IMR-90 (cell line): ENCODE data around the gene TMEM117. TPM values are rescaled to one million over a fixed set of nuclear protein-coding genes. Genes with fewer than 3 reads are reported as not detected.

ENCODE experiments used
- ATAC-seq: fragments of 200-7000 bp; cut with Tn5 transposase; 2 replicates; pipeline ENCODE4 v1.9.1; 2020; ENCODE audit warnings: low read depth, mild to moderate bottlenecking, moderate library complexity
- BruUV-seq: library from RNA; stranded (reverse); fragments of 400-500 nt; replicated peaks from 2 replicates; lab custom pipeline; 2021; lab: Mats Ljungman, UMichigan
- CTCF ChIA-PET: fragments of 300-600 bp; formaldehyde crosslinking; extraction: SDS; loops from one replicate; lab custom pipeline; 2021; ENCODE audit warnings: antibody characterized with exemption; lab: Yijun Ruan, JAX
- POLR2A ChIA-PET: fragments of 300-600 bp; sonication (Branson Sonifier 250); formaldehyde crosslinking; loops from one replicate; lab custom pipeline; 2022; ENCODE audit warnings: antibody characterized with exemption; ENCODE audit not compliant: unreplicated experiment; lab: Charles Lee
- DNase-seq: peaks from one replicate; pipeline ENCODE4 v3.0.0; 2013
- H2AFZ ChIP-seq: replicated peaks from 2 replicates; pipeline ENCODE3; 2013; ENCODE audit warnings: low read length, mild to moderate bottlenecking; ENCODE audit not compliant: poor library complexity
- H2AK5ac ChIP-seq: 2 replicates; pipeline ENCODE4 v1.6.1; 2013; ENCODE audit warnings: low read depth, low read length, inconsistent platforms
- H2AK9ac ChIP-seq: replicated peaks from 2 replicates; pipeline ENCODE3; 2013; ENCODE audit warnings: mild to moderate bottlenecking, low read depth, low read length, moderate library complexity; ENCODE audit not compliant: poor library complexity
- H2BK120ac ChIP-seq: 2 replicates; pipeline ENCODE4 v1.6.1; 2013; ENCODE audit warnings: low read depth, low read length, inconsistent platforms
- H2BK15ac ChIP-seq: 3 replicates; pipeline ENCODE4 v1.6.1; 2013; ENCODE audit warnings: low read depth, low read length, inconsistent platforms
- H2BK20ac ChIP-seq: 2 replicates; pipeline ENCODE4 v1.6.1; 2013; ENCODE audit warnings: low read depth, mild to moderate bottlenecking, inconsistent platforms, low read length, moderate library complexity
- H2BK5ac ChIP-seq: 2 replicates; pipeline ENCODE4 v1.6.1; 2013; ENCODE audit warnings: mild to moderate bottlenecking, low read depth, low read length, inconsistent platforms; ENCODE audit not compliant: poor library complexity, severe bottlenecking
- H3K14ac ChIP-seq: replicated peaks from 2 replicates; pipeline ENCODE4 v1.6.1; 2013; ENCODE audit warnings: low read depth, low read length, inconsistent platforms
- H3K18ac ChIP-seq: 2 replicates; pipeline ENCODE4 v1.6.1; 2013; ENCODE audit warnings: low read depth, low read length, control low read depth
- H3K23ac ChIP-seq: 2 replicates; pipeline ENCODE4 v1.6.1; 2013; ENCODE audit warnings: low read depth, low read length, inconsistent platforms
- H3K27ac ChIP-seq: 2 replicates; pipeline ENCODE4 v1.5.1; 2013; ENCODE audit warnings: mild to moderate bottlenecking, control low read depth, low read length; ENCODE audit not compliant: insufficient read depth
- H3K27me3 ChIP-seq: 2 replicates; pipeline ENCODE4 v1.6.1; 2013; ENCODE audit warnings: low read length; ENCODE audit not compliant: control insufficient read depth, insufficient read depth
- H3K36me3 ChIP-seq: 2 replicates; pipeline ENCODE4 v1.6.1; 2013; ENCODE audit warnings: low read length, mixed read lengths; ENCODE audit not compliant: control insufficient read depth, insufficient read depth
- H3K4ac ChIP-seq: 2 replicates; pipeline ENCODE4 v1.6.1; 2013; ENCODE audit warnings: low read depth, low read length, inconsistent platforms
- H3K4me1 ChIP-seq: 2 replicates; pipeline ENCODE4 v1.6.1; 2013; ENCODE audit warnings: low read length, mixed read lengths; ENCODE audit not compliant: control insufficient read depth, insufficient read depth
- H3K4me2 ChIP-seq: 2 replicates; pipeline ENCODE4 v1.6.1; 2013; ENCODE audit warnings: low read depth, mild to moderate bottlenecking, control low read depth, low read length, moderate library complexity
- H3K4me3 ChIP-seq: 2 replicates; pipeline ENCODE4 v1.5.1; 2013; ENCODE audit warnings: low read depth, mild to moderate bottlenecking, control low read depth, low read length, moderate library complexity; ENCODE audit not compliant: insufficient read depth
- H3K56ac ChIP-seq: 2 replicates; pipeline ENCODE4 v1.6.1; 2013; ENCODE audit warnings: low read length, inconsistent platforms; ENCODE audit not compliant: insufficient read depth; ENCODE audit errors: extremely low read depth
- H3K79me1 ChIP-seq, 2 experiments: 2 replicates each; pipeline ENCODE4 v1.6.1; 2013; ENCODE audit warnings: low read length in 2 of 2, inconsistent platforms in 1 of 2, low read depth in 1 of 2
- H3K9ac ChIP-seq: 2 replicates; pipeline ENCODE4 v1.6.1; 2013; ENCODE audit warnings: low read depth, low read length, control low read depth
- H3K9me1 ChIP-seq: 2 replicates; pipeline ENCODE4 v1.6.1; 2013; ENCODE audit warnings: low read length, inconsistent platforms; ENCODE audit not compliant: insufficient read depth
- H3K9me3 ChIP-seq: 2 replicates; pipeline ENCODE4 v1.6.1; 2013; ENCODE audit warnings: low read length; ENCODE audit not compliant: control insufficient read depth, insufficient read depth
- H4K20me1 ChIP-seq: 2 replicates; pipeline ENCODE4 v1.6.1; 2013; ENCODE audit warnings: low read length, inconsistent platforms; ENCODE audit not compliant: insufficient read depth
- H4K5ac ChIP-seq: 2 replicates; pipeline ENCODE4 v1.6.1; 2013; ENCODE audit warnings: mild to moderate bottlenecking, low read depth, low read length, control low read depth
- H4K8ac ChIP-seq, 2 experiments: 2 replicates each; pipeline ENCODE4 v1.6.1; 2013; ENCODE audit warnings: low read depth in 2 of 2, low read length in 2 of 2, control low read depth in 1 of 2, inconsistent platforms in 1 of 2
- H4K91ac ChIP-seq: 2 replicates; pipeline ENCODE4 v1.6.1; 2013; ENCODE audit warnings: low read depth, low read length, inconsistent platforms; ENCODE audit not compliant: insufficient read depth
- CHD1 ChIP-seq: IDR thresholded peaks from 2 replicates; pipeline ENCODE4 v1.6.1; 2012; ENCODE audit warnings: low read depth, low read length, improper control_type of control experiment
- SMC3 ChIP-seq: fragments of 150-350 bp; IDR thresholded peaks from 2 replicates; pipeline ENCODE4 v1.6.1; 2016; ENCODE audit warnings: low read depth, mild to moderate bottlenecking, antibody characterized with exemption, low read length, moderate library complexity
- WGBS, 2 experiments: methylation state at CpG; one replicate each; pipeline versions ENCODE4 v1.1.5 to v1.1.7; 2013; ENCODE audit warnings: missing lambda C conversion rate in 2 of 2; ENCODE audit not compliant: insufficient read length in 1 of 2; ENCODE audit errors: extremely low coverage in 2 of 2; 5-methylcytosine and 5-hydroxymethylcytosine counted together
- dilution Hi-C: fragments of 300-500 bp; cut with HindIII; formaldehyde crosslinking; loops from one replicate; pipeline ENCODE4 v1.14.3; 2018; ENCODE audit warnings: low sequenced_read_pairs; ENCODE audit not compliant: unreplicated experiment
- in situ Hi-C: fragments of 300-500 bp; cut with MboI; formaldehyde crosslinking; loops from 3 replicates; pipeline ENCODE4 v1.14.3; 2019; ENCODE audit warnings: low sequenced_read_pairs, inconsistent platforms, mixed read lengths
- intact Hi-C: fragments of 100-400 bp; cut with micrococcal nuclease; formaldehyde crosslinking; loops from 2 replicates; pipeline ENCODE4 v1.10.0; 2022
- polyA plus RNA-seq, 3 experiments: library from polyadenylated mRNA; depleted of rRNA; stranded (reverse); fragments of >200 nt; gene quantifications; 2 replicates each; pipeline ENCODE4 v1.2.3, GENCODE V29; 2012; ENCODE audit warnings: low replicate concordance in 1 of 3
- total RNA-seq: library from RNA; depleted of rRNA; stranded (reverse); fragments of >200 nt; gene quantifications from 2 replicates; pipeline ENCODE4 v1.2.3, GENCODE V29; 2012

The TMEM117 gene
- total and polyA plus RNA-seq, 2 of the 4 experiments (the other 2 are of a cell fraction): 8.7 to 21.0 TPM

DNA sequence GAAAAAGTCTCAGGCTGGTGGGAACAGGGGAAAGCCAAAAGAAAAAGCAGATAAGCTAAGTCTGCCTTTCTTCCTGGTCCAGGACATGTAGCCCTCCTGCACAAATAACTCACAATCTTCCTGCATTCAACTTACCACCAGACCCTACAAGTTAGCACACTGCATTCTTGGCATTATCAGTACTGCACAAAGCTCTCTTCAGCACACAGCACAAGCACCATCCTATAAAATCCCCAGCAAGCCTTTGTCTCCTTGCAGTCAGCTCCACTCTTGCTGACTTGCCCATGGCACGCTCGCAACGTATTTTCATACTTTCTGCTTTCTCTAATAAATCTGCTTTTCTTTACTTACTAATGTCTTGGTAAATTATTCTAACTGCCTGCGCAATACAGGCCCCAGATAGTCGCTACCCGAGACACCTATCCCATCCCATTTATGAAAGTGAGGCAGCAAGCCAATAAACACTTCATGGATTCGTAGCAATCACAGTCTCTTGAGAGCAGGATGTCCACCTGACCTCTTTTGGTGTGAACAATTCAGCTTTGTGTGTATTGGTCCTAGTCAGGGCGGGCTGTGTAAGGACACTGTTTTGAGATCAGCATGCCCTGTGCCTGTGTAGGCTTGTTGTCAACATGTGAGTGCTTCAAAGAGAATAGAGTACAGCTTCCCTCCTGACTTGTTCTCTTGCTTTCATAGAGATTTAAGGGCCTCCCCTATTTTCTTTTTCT lies 49.0 kb downstream of the TMEM117 start:
- POLR2A ChIA-PET: no interaction called here
- no TSS peak for BruUV-seq
- H3K4me3 ChIP-seq: no peak overlapping the region
- ATAC-seq (no peak), DNase-seq (no peak)
- no peak for TF ChIP-seq SMC3
- TF ChIP-seq CHD1: no peak
- H3K4ac ChIP-seq: no peak overlapping the region
- no peak overlapping the region for H2BK20ac ChIP-seq
- H3K27me3 ChIP-seq: no peaks in the 10 kb centered on the region
- no peak overlapping the region for H3K18ac ChIP-seq
- H4K20me1 ChIP-seq: no peaks in the 10 kb centered on the region
- H2AK5ac ChIP-seq: no peak overlapping the region
- no peaks in the 10 kb centered on the region for H3K9me3 ChIP-seq
- no peak overlapping the region for H3K4me2 ChIP-seq
- H3K23ac ChIP-seq: no peak overlapping the region
- in situ Hi-C loops (loop anchor here (5.0 to 25.0 kb wide), 4 partner anchors 78 to 523 kb away; partner anchors contain the start of gene TWF1), intact Hi-C loops (no loop called here), dilution Hi-C loops (no loop called here)
- no peak overlapping the region for H2BK15ac ChIP-seq
- H4K5ac ChIP-seq: no peak overlapping the region
- H4K8ac ChIP-seq: no peak overlapping the region
- H2AFZ ChIP-seq: no peak overlapping the region
- no peaks in the 10 kb centered on the region for H3K9me1 ChIP-seq
- no peak overlapping the region for H3K27ac ChIP-seq
- peak overlapping the region; percentile 15 for H2AK9ac ChIP-seq
- H3K36me3 ChIP-seq: no peaks in the 10 kb centered on the region
- no peak overlapping the region for H2BK5ac ChIP-seq
- CTCF ChIA-PET: no interaction called here
- no peak overlapping the region for H4K91ac ChIP-seq
- H3K9ac ChIP-seq: no peak overlapping the region
- H3K79me1 ChIP-seq: peaks cover 0 to 2% of the 10 kb centered on the region in 2 experiments; a peak in 2 of 4 replicates
- H3K14ac ChIP-seq: 0 out of 2 replicates have a peak overlapping the region, but pooled peaks have one; percentile 2
- H3K4me1 ChIP-seq: no peaks in the 10 kb centered on the region
- H3K56ac ChIP-seq: no peak overlapping the region; the same call in 1 of the 2 replicates
- H2BK120ac ChIP-seq: no peak overlapping the region
- WGBS, 2 experiments: 80% methylated on average over 1 of the region's 8 CpGs; no CpG with 5 or more reads in 1 of the 2 experiments
